Measurements from ENCODE around the gene POLD2. TPM values are rescaled to one million over a fixed set of nuclear protein-coding genes. Genes with fewer than 3 reads are reported as not detected.

POLD2 gene
- total RNA-seq, 1 experiment from 2014 or later, result 131 TPM

GRCh38 chr7:44076101-44076895 is 47.0 kb downstream of the POLD2 start:
- Histone ChIP-seq H3K79me2 (ENCODE audit: insufficient read depth, low read length) (no peaks in the 10 kb centered on the region), H4K5ac (ENCODE audit: insufficient read length, low read depth, low read length) (no peak overlapping the region), H3K4ac (ENCODE audit: low read depth, low read length) (no peak overlapping the region), H2BK5ac (ENCODE audit: insufficient read length, low read length) (no peak overlapping the region), H3K23me2 (ENCODE audit: insufficient read length, low read depth, low read length, poor library complexity, severe bottlenecking) (no peaks in the 10 kb centered on the region), H3K14ac (ENCODE audit: insufficient read depth, low read length) (no peak overlapping the region), H2BK20ac (ENCODE audit: low read depth, low read length, poor library complexity, severe bottlenecking) (no peak overlapping the region), H3T11ph (ENCODE audit: low read length) (no peak overlapping the region), H3K27me3 (ENCODE audit: insufficient read depth, low read length) (no peaks in the 10 kb centered on the region), H2BK120ac (ENCODE audit: low read depth, low read length, poor library complexity, severe bottlenecking) (no peak overlapping the region), H3K9ac (ENCODE audit: extremely low read depth, insufficient read length, low read length) (no peak overlapping the region), H3K79me1 (ENCODE audit: insufficient read depth, low read depth, low read length, poor library complexity, severe bottlenecking) (no peaks in the 10 kb centered on the region), H4K91ac (ENCODE audit: insufficient read length, low read depth, low read length) (no peak overlapping the region), H2BK15ac (ENCODE audit: low read depth, low read length) (no peak overlapping the region), H2AFZ (ENCODE audit: low read length) (no peak overlapping the region), H3K56ac (ENCODE audit: insufficient read length, low read depth, low read length) (no peak overlapping the region), H2BK12ac (ENCODE audit: insufficient read length, low read depth, low read length) (no peak overlapping the region), H3K4me2 (ENCODE audit: insufficient read depth, insufficient read length, low read length) (no peak overlapping the region), H2AK5ac (ENCODE audit: insufficient read length, low read length) (no peak overlapping the region), H3K23ac (ENCODE audit: insufficient read length, low read depth, low read length) (no peak overlapping the region), H4K20me1 (ENCODE audit: control insufficient read depth, insufficient read depth, insufficient read length) (no peaks in the 10 kb centered on the region), H4K8ac (replicated peaks; ENCODE audit: insufficient read length, low read depth, low read length) (no peak overlapping the region), H3K27ac (ENCODE audit: insufficient read length, low read depth, low read length) (no peak overlapping the region), H3K9me3 (ENCODE audit: control insufficient read depth, low read depth, low read length) (no peaks in the 10 kb centered on the region), H3K4me1 (ENCODE audit: insufficient read depth, low read length) (peaks cover 2% of the 10 kb centered on the region; the same call in 1 of the 2 replicates), H3K18ac (ENCODE audit: insufficient read length, low read depth, low read length) (no peak overlapping the region)
- WGBS (ENCODE audit: extremely low coverage, insufficient read length, low lambda C conversion rate), result no CpG with 5 or more reads among the region's 20 CpGs
- no peak overlapping the region for H3K4me3 Mint-ChIP-seq
- no peak overlapping the region for H3K27ac Mint-ChIP-seq
- no peak for DNase-seq
- H3K4me1 Mint-ChIP-seq, result peaks cover 5% of the 10 kb centered on the region in 2 experiments; a peak in 2 of 4 replicates
- peaks cover 19 to 64% (median 57%) of the 10 kb centered on the region in 3 experiments for H3K36me3 Mint-ChIP-seq (ENCODE audit: insufficient read depth in 1 of 3, low read depth in 3 of 3)
- H3K9me3 Mint-ChIP-seq, result no peaks in the 10 kb centered on the region; a peak in 1 of 5 replicates
- H3K27me3 Mint-ChIP-seq (ENCODE audit: low read depth), result no peaks in the 10 kb centered on the region
- TF ChIP-seq CTCF (conservative IDR thresholded peaks at IDR 0.05), result no peak
